ENCODE data around the gene ZDHHC7. TPM values are rescaled to one million over a fixed set of nuclear protein-coding genes. Genes with fewer than 3 reads are reported as not detected.
A peak's percentile ranks its signal among the peaks of the same experiment; 100 is the strongest.

The ZDHHC7 gene
- total RNA-seq, 1 experiment from 2014 or later: 39.9 TPM

DNA sequence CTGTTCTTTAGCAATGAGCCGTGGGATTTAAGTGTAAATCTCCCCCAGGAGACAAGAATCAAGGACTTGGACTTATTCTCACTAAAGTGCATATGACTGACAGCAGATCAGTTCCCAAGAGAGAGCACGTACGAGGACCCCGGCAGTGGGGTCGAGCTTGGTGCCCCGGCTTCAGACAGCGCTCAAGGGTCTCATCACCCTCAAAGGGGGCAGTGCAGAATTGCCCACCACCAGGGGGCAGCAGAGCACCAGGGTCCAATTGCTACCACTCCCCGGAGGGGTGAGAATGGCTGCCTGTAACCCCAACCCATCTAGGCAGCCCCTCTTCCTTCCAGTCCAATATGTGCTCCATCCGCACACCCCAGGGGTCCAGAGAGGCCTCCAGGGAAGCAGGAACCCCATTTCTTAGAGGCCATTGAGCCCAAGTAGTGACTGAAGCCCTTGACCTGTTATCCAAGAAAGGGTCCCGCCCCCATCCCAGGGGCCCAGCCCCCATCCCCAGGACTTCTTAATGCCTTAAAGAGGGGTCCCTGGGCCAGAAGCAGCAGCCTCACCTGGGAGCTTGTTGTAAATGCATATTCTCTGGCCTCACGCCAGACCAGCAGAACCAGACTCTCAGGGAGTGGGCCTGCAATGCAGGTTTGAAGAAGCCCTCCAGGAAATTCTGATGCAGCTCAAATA, 86.1 kb downstream of the ZDHHC7 start (continued):
- TF ChIP-seq, protein P1, sequence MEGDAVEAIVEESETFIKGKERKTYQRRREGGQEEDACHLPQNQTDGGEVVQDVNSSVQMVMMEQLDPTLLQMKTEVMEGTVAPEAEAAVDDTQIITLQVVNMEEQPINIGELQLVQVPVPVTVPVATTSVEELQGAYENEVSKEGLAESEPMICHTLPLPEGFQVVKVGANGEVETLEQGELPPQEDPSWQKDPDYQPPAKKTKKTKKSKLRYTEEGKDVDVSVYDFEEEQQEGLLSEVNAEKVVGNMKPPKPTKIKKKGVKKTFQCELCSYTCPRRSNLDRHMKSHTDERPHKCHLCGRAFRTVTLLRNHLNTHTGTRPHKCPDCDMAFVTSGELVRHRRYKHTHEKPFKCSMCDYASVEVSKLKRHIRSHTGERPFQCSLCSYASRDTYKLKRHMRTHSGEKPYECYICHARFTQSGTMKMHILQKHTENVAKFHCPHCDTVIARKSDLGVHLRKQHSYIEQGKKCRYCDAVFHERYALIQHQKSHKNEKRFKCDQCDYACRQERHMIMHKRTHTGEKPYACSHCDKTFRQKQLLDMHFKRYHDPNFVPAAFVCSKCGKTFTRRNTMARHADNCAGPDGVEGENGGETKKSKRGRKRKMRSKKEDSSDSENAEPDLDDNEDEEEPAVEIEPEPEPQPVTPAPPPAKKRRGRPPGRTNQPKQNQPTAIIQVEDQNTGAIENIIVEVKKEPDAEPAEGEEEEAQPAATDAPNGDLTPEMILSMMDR (IDR thresholded peaks at IDR 0.05 in 2 of 3, conservative IDR thresholded peaks at IDR 0.05 in 1 of 3; ENCODE audit: borderline replicate concordance in 1 of 3, insufficient read depth in 1 of 3, low read depth in 2 of 3, low read length in 2 of 3): peak; percentile 95 to 100 (median 98)
- TF ChIP-seq EZH2phosphoT487 (IDR thresholded peaks at IDR 0.05; ENCODE audit: borderline replicate concordance) (no peak), EZH2 (IDR thresholded peaks at IDR 0.05) (no peak), POLR2A (IDR thresholded peaks at IDR 0.05; ENCODE audit: borderline replicate concordance, extremely low read depth, insufficient read depth, insufficient read length) (no peak), YY1 (IDR thresholded peaks at IDR 0.05; ENCODE audit: extremely low read depth, insufficient replicate concordance, low read depth, low read length) (peak; percentile 63), JUND (IDR thresholded peaks at IDR 0.05) (no peak)

DNA sequence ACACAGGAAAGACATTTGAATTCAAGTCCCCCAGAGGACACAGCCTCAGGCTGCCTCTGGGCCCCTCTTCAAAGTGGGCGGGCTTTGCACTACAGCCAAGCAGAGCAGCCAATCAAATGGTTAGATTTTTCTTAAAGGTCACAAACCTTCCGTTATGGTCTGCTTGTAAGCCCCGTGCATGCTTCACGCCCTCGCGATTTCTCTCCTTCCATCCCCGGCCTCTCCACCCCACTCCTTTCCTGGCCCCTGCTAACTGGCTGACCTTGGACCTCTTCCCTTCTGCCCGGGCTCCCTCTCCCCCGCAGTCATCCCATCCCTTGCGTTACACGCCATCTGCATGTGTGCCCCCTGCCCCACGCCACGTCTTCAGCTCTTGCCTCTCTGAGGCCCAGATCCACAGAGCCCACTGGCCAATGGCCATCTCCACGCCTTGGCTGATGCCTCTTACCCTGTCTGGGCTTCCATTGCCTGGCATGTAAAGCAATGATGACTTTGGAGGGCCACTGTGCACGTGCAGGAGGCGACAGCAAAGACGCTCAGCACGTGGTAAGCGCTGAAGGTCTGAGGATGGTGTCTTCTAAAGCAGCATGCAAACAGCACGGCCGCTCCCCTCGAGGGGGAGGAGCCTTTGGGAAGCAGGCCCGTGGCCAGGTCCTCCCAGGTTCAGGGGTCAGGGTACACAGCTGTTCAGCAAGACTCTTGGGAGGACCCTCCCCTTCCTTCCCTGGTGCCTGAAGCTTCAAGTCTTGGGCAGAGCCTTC, 86.8 kb downstream of the ZDHHC7 start:
- no peak overlapping the region for H3K9ac ChIP-seq (ENCODE audit: low read length)
- ChIA-PET RAD21 (ENCODE audit: low non-redundant PET in 1 of 2, low total read pairs in 2 of 2, uncharacterized antibody in 2 of 2, unreplicated experiment in 2 of 2) (interaction anchor here (0.7 to 2.2 kb wide), 4 partner anchors 28 to 48 kb away, joined by 3 to 7 read pairs (median 4); no protein-coding TSS in a partner anchor), CTCF (interaction anchor here (0.8 to 3.5 kb wide), 7 partner anchors 13 to 190 kb away, joined by 3 to 49 read pairs (median 4); no protein-coding TSS in a partner anchor), POLR2A (no interaction called here)
- no peaks in the 10 kb centered on the region for H3K36me3 ChIP-seq (ENCODE audit: control insufficient read depth in 1 of 2, insufficient read depth in 2 of 2, low read length in 2 of 2)
- DNase-seq (ENCODE audit: low read depth, low spot score) (no peak), ATAC-seq (peak; percentile 18; the same call in 1 of the 2 replicates)
- no peaks in the 10 kb centered on the region for H3K27me3 ChIP-seq (ENCODE audit: insufficient read depth, low read length)
- no peaks in the 10 kb centered on the region for H3K79me2 ChIP-seq (ENCODE audit: insufficient read depth, low read length)
- H2AFZ ChIP-seq (ENCODE audit: low read depth, low read length, poor library complexity, severe bottlenecking): peak overlapping the region; percentile 87
- no peaks in the 10 kb centered on the region for H4K20me1 ChIP-seq (ENCODE audit: insufficient read depth)
- TF ChIP-seq, protein P2, sequence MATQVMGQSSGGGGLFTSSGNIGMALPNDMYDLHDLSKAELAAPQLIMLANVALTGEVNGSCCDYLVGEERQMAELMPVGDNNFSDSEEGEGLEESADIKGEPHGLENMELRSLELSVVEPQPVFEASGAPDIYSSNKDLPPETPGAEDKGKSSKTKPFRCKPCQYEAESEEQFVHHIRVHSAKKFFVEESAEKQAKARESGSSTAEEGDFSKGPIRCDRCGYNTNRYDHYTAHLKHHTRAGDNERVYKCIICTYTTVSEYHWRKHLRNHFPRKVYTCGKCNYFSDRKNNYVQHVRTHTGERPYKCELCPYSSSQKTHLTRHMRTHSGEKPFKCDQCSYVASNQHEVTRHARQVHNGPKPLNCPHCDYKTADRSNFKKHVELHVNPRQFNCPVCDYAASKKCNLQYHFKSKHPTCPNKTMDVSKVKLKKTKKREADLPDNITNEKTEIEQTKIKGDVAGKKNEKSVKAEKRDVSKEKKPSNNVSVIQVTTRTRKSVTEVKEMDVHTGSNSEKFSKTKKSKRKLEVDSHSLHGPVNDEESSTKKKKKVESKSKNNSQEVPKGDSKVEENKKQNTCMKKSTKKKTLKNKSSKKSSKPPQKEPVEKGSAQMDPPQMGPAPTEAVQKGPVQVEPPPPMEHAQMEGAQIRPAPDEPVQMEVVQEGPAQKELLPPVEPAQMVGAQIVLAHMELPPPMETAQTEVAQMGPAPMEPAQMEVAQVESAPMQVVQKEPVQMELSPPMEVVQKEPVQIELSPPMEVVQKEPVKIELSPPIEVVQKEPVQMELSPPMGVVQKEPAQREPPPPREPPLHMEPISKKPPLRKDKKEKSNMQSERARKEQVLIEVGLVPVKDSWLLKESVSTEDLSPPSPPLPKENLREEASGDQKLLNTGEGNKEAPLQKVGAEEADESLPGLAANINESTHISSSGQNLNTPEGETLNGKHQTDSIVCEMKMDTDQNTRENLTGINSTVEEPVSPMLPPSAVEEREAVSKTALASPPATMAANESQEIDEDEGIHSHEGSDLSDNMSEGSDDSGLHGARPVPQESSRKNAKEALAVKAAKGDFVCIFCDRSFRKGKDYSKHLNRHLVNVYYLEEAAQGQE (IDR thresholded peaks at IDR 0.05; ENCODE audit: low read depth): no peak
- TF ChIP-seq EGR1 (IDR thresholded peaks at IDR 0.05; ENCODE audit: low read depth): no peak
- TF ChIP-seq EZH2 (IDR thresholded peaks at IDR 0.05): no peak
- H3K9me2 ChIP-seq (ENCODE audit: insufficient read depth): no peaks in the 10 kb centered on the region
- intact Hi-C loops (cut with micrococcal nuclease): loop anchor here (1.0 kb wide), 3 partner anchors 28 to 162 kb away; no protein-coding TSS in a partner anchor
- H3K27ac ChIP-seq (ENCODE audit: low read depth, low read length): no peak overlapping the region
- H3K4me3 ChIP-seq (replicated peaks in 1 of 2; ENCODE audit: low read depth in 1 of 2, low read length in 2 of 2): no peak overlapping the region
- no TSS peak for BruUV-seq (replicated peaks)
- H3K9me3 ChIP-seq (ENCODE audit: control insufficient read depth in 1 of 2, insufficient read depth in 1 of 2, low read depth in 1 of 2, low read length in 2 of 2): no peaks in the 10 kb centered on the region
- H3K4me1 ChIP-seq (ENCODE audit: control insufficient read depth in 1 of 2, insufficient read depth in 2 of 2, low read length in 2 of 2): peaks cover 0 to 12% of the 10 kb centered on the region in 2 experiments; a peak in 1 of 4 replicates
- H3K4me2 ChIP-seq (ENCODE audit: low read length): 0 out of 2 replicates have a peak overlapping the region, but pooled peaks have one; percentile 6
